Peyer's patch (tissue), 4 donors: ENCODE data around the gene FILIP1. TPM values are rescaled to one million over a fixed set of nuclear protein-coding genes. Genes with fewer than 3 reads are reported as not detected.

ENCODE experiments used
- DNase-seq, 3 donors: peaks; one replicate each; pipeline ENCODE4 v3.0.0-alpha.2; 2017 to 2019
- H3K27ac ChIP-seq, 4 donors: fragments of 200-600 bp; sonication (generic); one replicate each; pipeline ENCODE4 v1.5.1; 2016 to 2019
- H3K27me3 ChIP-seq, 2 donors: fragments of 200-600 bp; sonication (generic); one replicate each; pipeline ENCODE4 v1.5.1; 2019
- H3K36me3 ChIP-seq, 3 donors: fragments of 200-600 bp; sonication (generic); one replicate each; pipeline ENCODE4 v1.5.1; 2016 to 2019
- H3K4me1 ChIP-seq, 4 donors: fragments of 200-600 bp; sonication (generic); one replicate each; pipeline ENCODE4 v1.5.1; 2016 to 2019
- H3K4me3 ChIP-seq, 4 donors: fragments of 200-600 bp; sonication (generic); 1 replicate in 3 of 4; 2 replicates in 1 of 4; pipeline ENCODE4 v1.5.1; 2016 to 2019; ENCODE audit warnings: mild to moderate bottlenecking in 1 of 4
- H3K9me3 ChIP-seq, 4 donors: fragments of 200-600 bp; sonication (generic); one replicate each; pipeline ENCODE4 v1.5.1; 2016 to 2019; ENCODE audit warnings: mild to moderate bottlenecking in 1 of 4
- POLR2A ChIP-seq, 2 donors: fragments of 450-650 bp; IDR thresholded peaks; one replicate each; pipeline ENCODE4 v1.5.1; 2017; ENCODE audit warnings: antibody characterized with exemption in 2 of 2, mild to moderate bottlenecking in 2 of 2, moderate library complexity in 2 of 2
- total RNA-seq, 4 donors: library from RNA; depleted of rRNA; stranded (reverse); fragments of >200 nt; gene quantifications; one replicate each; pipeline ENCODE4 v1.1.0, GENCODE V29; 2016
- TF ChIP-seq, protein P1 (sequence below), 6 experiments: fragments of 450-650 bp in 4 of 6; fragments of 200-600 bp in 2 of 6; sonication (generic) in 1 of 6; IDR thresholded peaks; one replicate each; pipeline ENCODE4 v1.5.1; 2017 to 2019; ENCODE audit warnings: antibody characterized with exemption in 6 of 6, mild to moderate bottlenecking in 3 of 6, moderate library complexity in 1 of 6

FILIP1 gene
- total RNA-seq, 4 donors from 2014 or later, result 1.1 to 7.4 (median 4.0) TPM

DNA sequence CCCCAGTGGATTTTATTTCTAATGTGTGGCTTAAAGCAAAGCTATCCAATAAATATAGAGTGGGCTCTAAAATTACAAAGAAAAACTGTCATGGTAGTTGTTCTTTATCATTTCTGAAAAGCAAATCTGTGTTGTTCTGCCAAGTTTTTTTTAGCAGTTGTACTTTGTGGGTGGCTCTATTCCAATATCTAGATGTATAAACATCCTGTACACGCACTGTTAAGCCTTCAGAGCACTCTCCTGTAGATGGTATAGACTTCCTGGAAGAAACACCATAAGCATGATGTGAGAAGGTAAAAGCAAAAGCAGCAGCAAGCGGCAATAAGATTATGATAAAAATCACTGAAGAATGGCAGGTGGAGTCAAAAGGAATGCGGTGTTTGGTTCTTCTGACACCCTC is 187.5 kb downstream of the FILIP1 start:
- no peak overlapping the region for H3K4me3 ChIP-seq
- no peaks in the 10 kb centered on the region for H3K4me1 ChIP-seq
- no peaks in the 10 kb centered on the region for H3K9me3 ChIP-seq
- H3K36me3 ChIP-seq, result no peaks in the 10 kb centered on the region
- no peak for DNase-seq
- H3K27ac ChIP-seq, result no peak overlapping the region
- TF ChIP-seq, protein P1, sequence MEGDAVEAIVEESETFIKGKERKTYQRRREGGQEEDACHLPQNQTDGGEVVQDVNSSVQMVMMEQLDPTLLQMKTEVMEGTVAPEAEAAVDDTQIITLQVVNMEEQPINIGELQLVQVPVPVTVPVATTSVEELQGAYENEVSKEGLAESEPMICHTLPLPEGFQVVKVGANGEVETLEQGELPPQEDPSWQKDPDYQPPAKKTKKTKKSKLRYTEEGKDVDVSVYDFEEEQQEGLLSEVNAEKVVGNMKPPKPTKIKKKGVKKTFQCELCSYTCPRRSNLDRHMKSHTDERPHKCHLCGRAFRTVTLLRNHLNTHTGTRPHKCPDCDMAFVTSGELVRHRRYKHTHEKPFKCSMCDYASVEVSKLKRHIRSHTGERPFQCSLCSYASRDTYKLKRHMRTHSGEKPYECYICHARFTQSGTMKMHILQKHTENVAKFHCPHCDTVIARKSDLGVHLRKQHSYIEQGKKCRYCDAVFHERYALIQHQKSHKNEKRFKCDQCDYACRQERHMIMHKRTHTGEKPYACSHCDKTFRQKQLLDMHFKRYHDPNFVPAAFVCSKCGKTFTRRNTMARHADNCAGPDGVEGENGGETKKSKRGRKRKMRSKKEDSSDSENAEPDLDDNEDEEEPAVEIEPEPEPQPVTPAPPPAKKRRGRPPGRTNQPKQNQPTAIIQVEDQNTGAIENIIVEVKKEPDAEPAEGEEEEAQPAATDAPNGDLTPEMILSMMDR (IDR thresholded peaks at IDR 0.05), result no peak
- TF ChIP-seq POLR2A (IDR thresholded peaks at IDR 0.05), result no peak
- no peaks in the 10 kb centered on the region for H3K27me3 ChIP-seq

- no peaks in the 10 kb centered on the region for H3K9me3 ChIP-seq
- no peaks in the 10 kb centered on the region for H3K27me3 ChIP-seq
- no peaks in the 10 kb centered on the region for H3K4me1 ChIP-seq
- TF ChIP-seq, protein P1 (IDR thresholded peaks at IDR 0.05), result no peak
- TF ChIP-seq POLR2A (IDR thresholded peaks at IDR 0.05), result no peak
- H3K4me3 ChIP-seq, result no peak overlapping the region
- H3K36me3 ChIP-seq, result no peaks in the 10 kb centered on the region
- H3K27ac ChIP-seq, result no peak overlapping the region
- DNase-seq, result no peak
These were observed 188.0 kb downstream of the FILIP1 start for GRCh38 chr6:75305573-75305972.

DNA sequence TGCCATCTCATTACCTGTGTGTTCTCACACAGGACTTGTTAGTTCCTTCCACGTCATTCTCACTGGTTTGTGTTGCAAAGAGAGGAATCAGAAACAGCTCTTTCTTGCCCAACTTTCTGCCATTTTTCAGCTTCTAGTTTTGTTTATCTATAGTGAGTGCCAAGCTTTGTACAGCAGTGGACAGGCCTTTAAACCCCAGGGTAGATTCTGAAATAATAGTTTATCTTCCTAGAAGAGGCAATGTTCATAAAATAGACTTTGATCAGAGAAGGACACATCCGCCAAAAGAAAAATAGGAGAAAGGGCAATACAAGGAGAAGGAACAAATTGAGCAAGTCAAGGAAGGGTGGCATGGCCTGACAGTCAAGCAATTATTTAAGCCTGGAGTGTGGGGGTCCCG is 191.3 kb downstream of the FILIP1 start:
- no peak for DNase-seq
- Histone ChIP-seq H3K36me3 (no peaks in the 10 kb centered on the region), H3K27me3 (no peaks in the 10 kb centered on the region), H3K4me3 (no peak overlapping the region), H3K9me3 (no peaks in the 10 kb centered on the region), H3K4me1 (no peaks in the 10 kb centered on the region), H3K27ac (no peak overlapping the region)
- TF ChIP-seq, protein P1 (IDR thresholded peaks at IDR 0.05), result no peak
- no peak for TF ChIP-seq POLR2A (IDR thresholded peaks at IDR 0.05)

- no peaks in the 10 kb centered on the region for H3K27me3 ChIP-seq
- H3K27ac ChIP-seq, result no peak overlapping the region
- no peak for TF ChIP-seq POLR2A (IDR thresholded peaks at IDR 0.05)
- TF ChIP-seq, protein P1 (IDR thresholded peaks at IDR 0.05), result no peak
- H3K4me3 ChIP-seq, result no peak overlapping the region
- DNase-seq, result no peak
- H3K9me3 ChIP-seq, result no peaks in the 10 kb centered on the region
- H3K4me1 ChIP-seq, result no peaks in the 10 kb centered on the region
- H3K36me3 ChIP-seq, result no peaks in the 10 kb centered on the region
These were observed 192.1 kb downstream of the FILIP1 start for GRCh38 chr6:75301537-75301936.

- no peak for DNase-seq
- TF ChIP-seq, protein P1 (IDR thresholded peaks at IDR 0.05), result no peak
- TF ChIP-seq POLR2A (IDR thresholded peaks at IDR 0.05), result no peak
- H3K4me1 ChIP-seq, result no peaks in the 10 kb centered on the region
- no peaks in the 10 kb centered on the region for H3K36me3 ChIP-seq
- H3K9me3 ChIP-seq, result no peaks in the 10 kb centered on the region
- no peak overlapping the region for H3K27ac ChIP-seq
- no peaks in the 10 kb centered on the region for H3K27me3 ChIP-seq
- no peak overlapping the region for H3K4me3 ChIP-seq
These were observed 192.5 kb downstream of the FILIP1 start for GRCh38 chr6:75301088-75301487.

GRCh38 chr6:75300531-75300855 is 193.1 kb downstream of the FILIP1 start:
- Histone ChIP-seq H3K4me3 (no peak overlapping the region), H3K27ac (no peak overlapping the region), H3K36me3 (no peaks in the 10 kb centered on the region), H3K9me3 (no peaks in the 10 kb centered on the region), H3K4me1 (no peaks in the 10 kb centered on the region), H3K27me3 (no peaks in the 10 kb centered on the region)
- TF ChIP-seq, protein P1 (IDR thresholded peaks at IDR 0.05), result no peak
- no peak for TF ChIP-seq POLR2A (IDR thresholded peaks at IDR 0.05)
- no peak for DNase-seq
